Upper lobe of right lung (tissue), 1 donor: ENCODE measurements around the gene FRRS1L. TPM values are rescaled to one million over a fixed set of nuclear protein-coding genes. Genes with fewer than 3 reads are reported as not detected.

Experiments used
- ATAC-seq: fragments of 200-7000 bp; cut with Tn5 transposase; one replicate; pipeline ENCODE4 v1.9.1; 2020; ENCODE audit warnings: mild to moderate bottlenecking, moderate library complexity
- DNase-seq: peaks from one replicate; pipeline ENCODE4 v3.0.0-alpha.2; 2020
- H3K27ac ChIP-seq: fragments of 200-600 bp; one replicate; pipeline ENCODE4 v1.8.0; 2022
- H3K27me3 ChIP-seq: fragments of 200-600 bp; one replicate; pipeline ENCODE4 v1.8.0; 2022; ENCODE audit warnings: mild to moderate bottlenecking
- H3K36me3 ChIP-seq: fragments of 200-600 bp; one replicate; pipeline ENCODE4 v1.8.0; 2022
- H3K4me1 ChIP-seq: fragments of 200-600 bp; one replicate; pipeline ENCODE4 v1.8.0; 2022
- H3K4me3 ChIP-seq: fragments of 200-600 bp; one replicate; pipeline ENCODE4 v1.8.0; 2022; ENCODE audit warnings: mild to moderate bottlenecking
- H3K9me3 ChIP-seq: fragments of 200-600 bp; one replicate; pipeline ENCODE4 v1.8.0; 2022
- CTCF ChIP-seq: fragments of 200-600 bp; IDR thresholded peaks from one replicate; pipeline ENCODE4 v1.8.0; 2022; ENCODE audit warnings: antibody characterized with exemption
- intact Hi-C: fragments of 100-400 bp; cut with DNase I; formaldehyde crosslinking; loops from one replicate; pipeline ENCODE4 v1.11.0; 2022
- total RNA-seq: library from RNA; stranded (reverse); fragmentation: NEBNext Ultra II Directional; extraction: Animal tissue kit (Norgen Biotek cat#: 25700); gene quantifications from one replicate; pipeline ENCODE4 v1.2.1, GENCODE V29; 2021
- donor health status: DM: no; HTN: yes; CAD: no; lungs with severe emphysema.

FRRS1L gene
- total RNA-seq, 1 donor from 2014 or later = 0.09 TPM

DNA sequence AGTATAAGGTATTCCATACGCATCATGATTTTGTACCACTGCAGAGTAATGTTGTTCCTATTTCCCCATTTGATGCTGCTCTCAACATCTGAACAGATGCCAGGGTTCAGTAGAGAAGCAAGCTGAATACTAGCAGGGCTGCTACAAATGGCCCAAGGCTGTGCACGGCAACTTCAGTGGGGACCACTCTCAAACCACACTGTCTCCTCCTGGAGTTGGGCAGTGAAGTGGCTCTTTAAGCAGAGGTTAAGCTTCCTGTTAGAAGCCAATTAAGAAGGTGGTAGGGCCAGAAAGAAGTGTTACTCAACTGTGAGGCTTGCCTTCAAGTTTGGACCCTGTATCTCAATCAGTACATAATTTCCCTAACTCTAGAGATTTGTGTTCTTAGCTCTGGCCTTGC, 79.3 kb downstream of the FRRS1L start:
- no peak for TF ChIP-seq CTCF
- Histone ChIP-seq H3K27me3 (no peaks in the 10 kb centered on the region), H3K36me3 (peaks cover 77% of the 10 kb centered on the region)

DNA sequence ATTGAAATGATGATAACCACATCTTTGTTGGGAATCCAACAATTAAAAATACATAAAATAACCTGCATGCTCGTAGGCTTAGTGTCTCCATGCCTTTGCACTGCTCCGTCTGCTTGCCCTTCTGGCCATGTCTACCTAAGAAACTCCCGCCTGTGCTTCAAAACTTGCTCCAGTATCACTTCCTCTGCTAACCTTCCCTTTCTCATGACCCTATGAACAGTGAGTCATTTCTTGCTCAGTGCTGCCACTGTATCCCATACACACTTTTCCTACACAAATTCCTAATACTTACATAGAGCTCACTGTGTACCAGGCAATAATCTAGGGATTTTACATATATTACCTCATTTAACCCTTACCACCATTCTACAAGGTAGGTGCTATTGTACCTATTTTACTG, 80.8 kb downstream of the FRRS1L start:
- Histone ChIP-seq H3K4me3 (no peak overlapping the region), H3K9me3 (no peaks in the 10 kb centered on the region), H3K27ac (no peak overlapping the region), H3K36me3 (peaks cover 61% of the 10 kb centered on the region), H3K27me3 (no peaks in the 10 kb centered on the region), H3K4me1 (no peaks in the 10 kb centered on the region)
- peak; percentile 81 for ATAC-seq
- DNase-seq = no peak
- intact Hi-C loops = no loop called here
- no peak for TF ChIP-seq CTCF

More for the DNA sequence above, 79.3 kb downstream of the FRRS1L start:
- ATAC-seq (peak; percentile 69), DNase-seq (no peak)
- H3K27ac ChIP-seq = no peak overlapping the region
- H3K9me3 ChIP-seq = no peaks in the 10 kb centered on the region
- intact Hi-C loops = no loop called here
- H3K4me3 ChIP-seq = no peak overlapping the region
- H3K4me1 ChIP-seq = no peaks in the 10 kb centered on the region

- intact Hi-C loops = no loop called here
- Histone ChIP-seq H3K27me3 (no peaks in the 10 kb centered on the region), H3K9me3 (no peaks in the 10 kb centered on the region), H3K4me1 (no peaks in the 10 kb centered on the region), H3K36me3 (peaks cover 59% of the 10 kb centered on the region), H3K4me3 (no peak overlapping the region), H3K27ac (no peak overlapping the region)
- no peak for DNase-seq
- no peak for TF ChIP-seq CTCF
- no peak for ATAC-seq
These were observed 81.5 kb downstream of the FRRS1L start for GRCh38 chr9:109085510-109085909.

DNA sequence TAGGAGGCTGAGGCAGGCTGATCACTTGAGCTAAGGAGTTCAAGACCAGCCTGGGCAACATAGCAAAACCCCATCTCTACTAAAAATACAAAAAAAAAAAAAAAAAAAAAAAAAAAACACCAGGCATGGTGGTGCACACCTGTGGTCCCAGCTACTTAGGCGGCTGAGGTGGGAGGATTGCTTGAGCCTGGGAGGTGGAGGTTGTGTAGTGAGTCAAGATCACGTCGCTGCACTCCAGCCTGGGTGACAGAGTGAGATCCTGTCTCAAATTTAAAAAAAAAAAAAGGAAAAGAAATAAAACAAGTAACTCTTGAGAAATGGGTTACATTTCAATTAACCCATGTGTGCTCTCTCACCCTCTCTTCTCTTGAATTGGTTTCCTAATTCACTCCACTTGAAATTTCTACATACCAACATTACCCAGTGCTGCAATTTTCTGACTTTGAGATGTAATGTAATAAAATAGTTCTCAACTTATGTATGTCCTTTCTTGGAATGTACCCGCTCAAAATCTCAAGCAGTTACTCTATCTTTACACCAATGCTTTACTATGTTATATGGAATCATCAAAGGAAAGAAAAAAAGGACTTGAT, 83.1 kb downstream of the FRRS1L start:
- ATAC-seq (peak; percentile 65), DNase-seq (no peak)
- H3K27me3 ChIP-seq = no peaks in the 10 kb centered on the region
- peaks cover 59% of the 10 kb centered on the region for H3K36me3 ChIP-seq
- no peaks in the 10 kb centered on the region for H3K9me3 ChIP-seq
- intact Hi-C loops = no loop called here
- H3K4me3 ChIP-seq = no peak overlapping the region
- TF ChIP-seq CTCF = no peak
- no peak overlapping the region for H3K27ac ChIP-seq
- H3K4me1 ChIP-seq = no peaks in the 10 kb centered on the region

GRCh38 chr9:109083141-109083540, 83.9 kb downstream of the FRRS1L start:
- no peaks in the 10 kb centered on the region for H3K4me1 ChIP-seq
- H3K36me3 ChIP-seq = peaks cover 59% of the 10 kb centered on the region
- H3K27ac ChIP-seq = no peak overlapping the region
- no peak for TF ChIP-seq CTCF
- no peak for DNase-seq
- no peaks in the 10 kb centered on the region for H3K9me3 ChIP-seq
- intact Hi-C loops = no loop called here
- ATAC-seq = no peak
- H3K27me3 ChIP-seq = no peaks in the 10 kb centered on the region
- H3K4me3 ChIP-seq = no peak overlapping the region
